ENCODE results near the gene CUX1.
"Not testable (repeated sequence)": the region's sequence is repeated elsewhere in the genome, so short reads cannot be mapped to it uniquely, and the experiment has no call there.

CUX1 gene

DNA sequence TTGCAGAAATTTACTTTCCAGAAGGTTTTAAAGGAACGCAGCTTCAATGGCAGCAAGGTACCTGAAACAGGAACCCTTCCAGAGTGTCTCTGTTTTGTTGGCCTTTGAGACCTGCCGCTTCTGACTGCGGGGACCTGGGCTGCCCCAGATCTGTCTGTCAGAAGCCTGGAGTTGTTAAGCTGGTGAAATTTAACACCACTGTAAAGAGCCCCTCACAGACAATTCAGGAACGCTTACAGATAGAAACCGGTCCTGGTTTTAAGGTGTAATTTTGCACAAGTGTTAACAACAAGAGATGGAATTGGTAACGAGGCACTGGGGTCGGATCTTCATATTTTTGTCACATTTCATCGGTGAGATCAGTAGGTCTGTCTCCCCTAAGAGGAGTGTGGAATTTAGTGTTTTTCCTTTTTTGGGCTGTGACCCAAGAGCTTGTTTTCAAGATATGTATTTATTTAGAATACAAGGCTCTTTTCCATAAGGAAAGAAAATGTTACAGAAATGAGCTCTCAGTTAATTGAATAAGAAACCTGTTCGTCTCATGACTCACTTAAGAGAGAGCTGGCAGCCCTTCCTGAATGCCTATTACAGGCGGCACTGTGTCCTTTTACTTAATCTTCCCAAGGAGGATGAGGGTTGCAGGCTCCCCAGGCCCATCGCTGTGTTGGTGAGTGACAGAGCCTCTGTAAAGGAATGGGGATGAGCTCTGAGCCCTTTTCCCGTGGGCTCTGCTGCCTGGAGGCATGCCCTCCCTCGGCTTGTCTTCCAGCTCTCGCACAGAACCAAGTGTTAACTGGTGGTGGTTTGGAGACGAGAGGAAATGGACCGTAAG, 168.7 kb downstream of the CUX1 start:
- no peak for DNase-seq (ENCODE audit: low read depth)
- H3K4me3 ChIP-seq (ENCODE audit: low read depth, low read length), result no peak overlapping the region
- TF ChIP-seq, protein P1, sequence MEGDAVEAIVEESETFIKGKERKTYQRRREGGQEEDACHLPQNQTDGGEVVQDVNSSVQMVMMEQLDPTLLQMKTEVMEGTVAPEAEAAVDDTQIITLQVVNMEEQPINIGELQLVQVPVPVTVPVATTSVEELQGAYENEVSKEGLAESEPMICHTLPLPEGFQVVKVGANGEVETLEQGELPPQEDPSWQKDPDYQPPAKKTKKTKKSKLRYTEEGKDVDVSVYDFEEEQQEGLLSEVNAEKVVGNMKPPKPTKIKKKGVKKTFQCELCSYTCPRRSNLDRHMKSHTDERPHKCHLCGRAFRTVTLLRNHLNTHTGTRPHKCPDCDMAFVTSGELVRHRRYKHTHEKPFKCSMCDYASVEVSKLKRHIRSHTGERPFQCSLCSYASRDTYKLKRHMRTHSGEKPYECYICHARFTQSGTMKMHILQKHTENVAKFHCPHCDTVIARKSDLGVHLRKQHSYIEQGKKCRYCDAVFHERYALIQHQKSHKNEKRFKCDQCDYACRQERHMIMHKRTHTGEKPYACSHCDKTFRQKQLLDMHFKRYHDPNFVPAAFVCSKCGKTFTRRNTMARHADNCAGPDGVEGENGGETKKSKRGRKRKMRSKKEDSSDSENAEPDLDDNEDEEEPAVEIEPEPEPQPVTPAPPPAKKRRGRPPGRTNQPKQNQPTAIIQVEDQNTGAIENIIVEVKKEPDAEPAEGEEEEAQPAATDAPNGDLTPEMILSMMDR (IDR thresholded peaks at IDR 0.05; ENCODE audit: control insufficient read depth, extremely low read depth, insufficient read depth), result no peak

GRCh38 chr7:101987494-101987893, 170.1 kb downstream of the CUX1 start:
- DNase-seq (ENCODE audit: low read depth), result no peak
- TF ChIP-seq, protein P1 (IDR thresholded peaks at IDR 0.05; ENCODE audit: control insufficient read depth, extremely low read depth, insufficient read depth), result no peak
- no peak overlapping the region for H3K4me3 ChIP-seq (ENCODE audit: low read depth, low read length)

- not testable (repeated sequence) for H3K4me3 ChIP-seq (ENCODE audit: low read depth, low read length); DNase-seq (ENCODE audit: low read depth)
Measured at GRCh38 chr7:101988060-101988459, 170.6 kb downstream of the CUX1 start.

DNA sequence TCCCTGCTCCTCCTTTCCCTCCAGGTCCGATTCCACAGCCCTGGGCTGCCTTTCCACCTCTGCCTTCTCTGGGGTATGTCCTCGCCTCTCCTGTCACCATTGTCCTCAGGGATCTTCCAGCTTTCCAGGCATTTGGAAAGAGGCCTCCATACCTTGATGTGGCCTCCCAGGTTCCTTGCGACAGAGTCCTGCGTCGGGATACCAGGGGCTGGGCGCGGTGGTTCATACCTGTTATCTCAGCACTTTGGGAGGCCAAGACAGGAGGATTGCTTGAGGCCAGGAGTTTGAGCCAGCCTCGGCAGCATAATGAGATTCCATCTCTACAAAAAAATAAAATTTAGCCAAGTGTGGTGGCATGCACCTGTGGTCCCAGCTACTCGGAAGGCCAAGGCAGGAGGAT, 171.1 kb downstream of the CUX1 start:
- no peak for DNase-seq (ENCODE audit: low read depth)
- H3K4me3 ChIP-seq (ENCODE audit: low read depth, low read length), result no peak overlapping the region
- TF ChIP-seq, protein P1 (IDR thresholded peaks at IDR 0.05; ENCODE audit: control insufficient read depth, extremely low read depth, insufficient read depth), result no peak

DNA sequence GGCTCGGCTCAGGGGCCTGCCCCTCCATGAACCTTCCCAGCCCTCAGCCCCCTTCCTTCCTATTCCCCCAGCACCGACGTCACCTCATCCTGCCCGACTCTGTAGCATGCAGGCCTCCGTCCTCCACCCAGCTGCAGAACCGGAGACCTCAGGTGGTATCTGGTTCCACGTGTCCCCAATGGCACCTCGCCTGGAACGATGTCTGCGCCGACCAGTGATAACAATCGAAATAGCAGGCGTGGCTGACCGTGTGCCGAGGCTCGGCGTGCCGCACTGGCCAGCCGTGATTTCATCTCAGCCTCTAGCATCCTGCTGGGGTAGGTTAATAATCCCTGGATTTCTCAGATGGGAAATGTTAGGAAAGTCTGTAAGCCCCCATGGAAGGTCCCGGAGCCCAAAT, 171.7 kb downstream of the CUX1 start:
- H3K4me3 ChIP-seq (ENCODE audit: low read depth, low read length), result no peak overlapping the region
- TF ChIP-seq, protein P1 (IDR thresholded peaks at IDR 0.05; ENCODE audit: control insufficient read depth, extremely low read depth, insufficient read depth), result no peak
- no peak for DNase-seq (ENCODE audit: low read depth)

DNA sequence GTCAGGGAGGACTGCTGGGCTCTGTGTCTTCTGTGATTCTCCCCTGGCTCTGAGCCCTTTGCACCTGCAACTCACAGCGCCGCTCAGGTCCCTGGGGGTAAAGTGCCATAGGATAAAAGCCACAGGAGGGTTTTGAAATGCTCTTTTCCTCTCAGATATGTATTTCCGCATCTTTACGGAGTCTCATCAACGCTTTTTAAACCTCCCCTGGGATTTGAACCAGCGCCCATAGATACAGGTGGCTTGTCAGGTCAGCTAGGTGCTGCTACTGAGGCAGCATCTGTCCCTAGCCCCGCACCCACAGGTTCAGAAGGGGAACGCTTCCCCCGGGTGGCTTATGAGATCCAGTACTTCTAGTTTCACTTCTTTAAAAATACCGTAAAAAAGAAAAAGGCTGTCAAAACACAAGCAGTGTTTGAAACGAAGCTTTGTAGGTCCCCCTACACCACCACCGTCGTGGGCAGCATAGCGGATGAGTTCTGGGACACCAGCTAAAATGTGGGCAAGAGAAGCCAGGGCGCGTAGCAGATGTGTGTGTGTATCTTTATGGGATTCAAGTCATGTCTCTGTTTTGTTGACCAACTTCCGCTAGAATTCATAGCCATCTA, 173.5 kb downstream of the CUX1 start:
- H3K4me3 ChIP-seq (ENCODE audit: low read depth, low read length), result no peak overlapping the region
- no peak for DNase-seq (ENCODE audit: low read depth)
- TF ChIP-seq, protein P1 (IDR thresholded peaks at IDR 0.05; ENCODE audit: control insufficient read depth, extremely low read depth, insufficient read depth), result no peak

GRCh38 chr7:101991860-101992259, 174.4 kb downstream of the CUX1 start:
- DNase-seq (ENCODE audit: low read depth), result no peak
- TF ChIP-seq, protein P1 (IDR thresholded peaks at IDR 0.05; ENCODE audit: control insufficient read depth, extremely low read depth, insufficient read depth), result no peak
- H3K4me3 ChIP-seq (ENCODE audit: low read depth, low read length), result no peak overlapping the region
